Sigmoid colon (tissue), 3 donors: ENCODE results near the gene ALDH6A1.

ENCODE experiments used
- POLR2A ChIP-seq, 2 donors: fragments of 450-650 bp; IDR thresholded peaks; one replicate each; pipeline ENCODE4 v1.6.1; 2016; ENCODE audit warnings: antibody characterized with exemption in 2 of 2, mild to moderate bottlenecking in 2 of 2, moderate library complexity in 2 of 2
- TF ChIP-seq, protein P1 (sequence below), 4 experiments: fragments of 450-650 bp in 3 of 4; fragments of 200-600 bp in 1 of 4; IDR thresholded peaks; one replicate each; pipeline ENCODE4 v1.5.1; 2016 to 2019; ENCODE audit warnings: antibody characterized with exemption in 4 of 4, mild to moderate bottlenecking in 3 of 4, moderate library complexity in 2 of 4

DNA sequence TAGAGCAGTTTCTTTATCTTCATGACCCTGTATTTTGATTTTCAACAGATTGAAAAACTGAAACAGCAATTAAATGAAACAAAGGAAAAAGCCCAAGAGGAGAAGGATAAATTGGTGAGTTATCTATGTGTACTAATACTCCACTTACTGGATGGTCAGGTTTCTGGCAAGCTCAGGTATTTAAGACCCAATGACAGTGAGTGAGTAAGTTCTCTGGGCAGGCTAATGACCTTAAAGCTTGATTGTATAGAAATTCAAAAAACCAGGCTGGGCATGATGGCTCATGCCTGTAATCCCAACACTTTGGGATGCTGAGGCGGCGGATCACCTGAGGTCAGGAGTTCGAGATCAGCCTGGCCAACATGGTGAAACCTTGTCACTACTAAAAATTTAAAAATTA, 55.1 kb downstream of the ALDH6A1 start:
- TF ChIP-seq, protein P1, sequence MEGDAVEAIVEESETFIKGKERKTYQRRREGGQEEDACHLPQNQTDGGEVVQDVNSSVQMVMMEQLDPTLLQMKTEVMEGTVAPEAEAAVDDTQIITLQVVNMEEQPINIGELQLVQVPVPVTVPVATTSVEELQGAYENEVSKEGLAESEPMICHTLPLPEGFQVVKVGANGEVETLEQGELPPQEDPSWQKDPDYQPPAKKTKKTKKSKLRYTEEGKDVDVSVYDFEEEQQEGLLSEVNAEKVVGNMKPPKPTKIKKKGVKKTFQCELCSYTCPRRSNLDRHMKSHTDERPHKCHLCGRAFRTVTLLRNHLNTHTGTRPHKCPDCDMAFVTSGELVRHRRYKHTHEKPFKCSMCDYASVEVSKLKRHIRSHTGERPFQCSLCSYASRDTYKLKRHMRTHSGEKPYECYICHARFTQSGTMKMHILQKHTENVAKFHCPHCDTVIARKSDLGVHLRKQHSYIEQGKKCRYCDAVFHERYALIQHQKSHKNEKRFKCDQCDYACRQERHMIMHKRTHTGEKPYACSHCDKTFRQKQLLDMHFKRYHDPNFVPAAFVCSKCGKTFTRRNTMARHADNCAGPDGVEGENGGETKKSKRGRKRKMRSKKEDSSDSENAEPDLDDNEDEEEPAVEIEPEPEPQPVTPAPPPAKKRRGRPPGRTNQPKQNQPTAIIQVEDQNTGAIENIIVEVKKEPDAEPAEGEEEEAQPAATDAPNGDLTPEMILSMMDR (IDR thresholded peaks at IDR 0.05), result no peak
- TF ChIP-seq POLR2A (IDR thresholded peaks at IDR 0.05), result no peak
